Naive thymus-derived CD4-positive, alpha-beta T cell (primary cell): ENCODE data around the gene DUSP6. TPM values are rescaled to one million over a fixed set of nuclear protein-coding genes. Genes with fewer than 3 reads are reported as not detected.

Source experiments
- ATAC-seq: fragments of 150-1000 bp; cut with Tn5 transposase; 2 replicates; pipeline ENCODE4 v1.10.0; 2021; ENCODE audit warnings: mild to moderate bottlenecking, moderate library complexity
- CTCF ChIA-PET: fragments of 350-600 bp; sonication (Branson Sonifier 250); formaldehyde crosslinking; loops from one replicate; lab custom pipeline; 2021; ENCODE audit warnings: antibody characterized with exemption; lab: Charles Lee
- POLR2A ChIA-PET: fragments of 350-600 bp; sonication (Branson Sonifier 250); formaldehyde crosslinking; loops from one replicate; lab custom pipeline; 2021; ENCODE audit warnings: antibody characterized with exemption, inconsistent platforms; lab: Charles Lee
- DNase-seq, 9 donors: peaks; one replicate each; pipeline versions ENCODE4 v3.0.0 to v3.0.0-alpha.2; 2020 to 2022; ENCODE audit warnings: mixed read lengths in 1 of 9
- H3K27ac ChIP-seq: one replicate; pipeline ENCODE4 v1.7.0; 2013; ENCODE audit warnings: mild to moderate bottlenecking, low read depth, low read length, moderate library complexity
- H3K27me3 ChIP-seq, 2 donors: one replicate each; pipeline ENCODE4 v1.7.0; 2013; ENCODE audit warnings: low read length in 2 of 2, mild to moderate bottlenecking in 2 of 2, moderate library complexity in 2 of 2; ENCODE audit not compliant: control insufficient read depth in 2 of 2, insufficient read depth in 2 of 2
- H3K36me3 ChIP-seq, 3 experiments: 1 replicate in 2 of 3; 2 replicates in 1 of 3; pipeline ENCODE4 v1.7.0; 2013; ENCODE audit warnings: low read length in 3 of 3, mild to moderate bottlenecking in 3 of 3, moderate library complexity in 1 of 3; ENCODE audit not compliant: insufficient read depth in 3 of 3, control insufficient read depth in 2 of 3
- H3K4me1 ChIP-seq, 2 donors: one replicate each; pipeline ENCODE4 v1.7.0; 2013; ENCODE audit warnings: low read length in 2 of 2, mild to moderate bottlenecking in 2 of 2, moderate library complexity in 1 of 2; ENCODE audit not compliant: control insufficient read depth in 2 of 2, insufficient read depth in 2 of 2
- H3K4me3 ChIP-seq: 2 replicates; pipeline ENCODE4 v1.7.0; 2013; ENCODE audit warnings: mild to moderate bottlenecking, low read length
- H3K9me3 ChIP-seq, 3 experiments: 1 replicate in 2 of 3; 2 replicates in 1 of 3; pipeline ENCODE4 v1.7.0; 2013; ENCODE audit warnings: low read length in 3 of 3; ENCODE audit not compliant: control insufficient read depth in 2 of 3
- H3K27ac Mint-ChIP-seq, 9 donors: one replicate each; pipeline ENCODE4 v1.8.0; 2020 to 2022; ENCODE audit warnings: mixed read lengths in 9 of 9, mild to moderate bottlenecking in 8 of 9, moderate library complexity in 5 of 9, inconsistent platforms in 2 of 9
- H3K27me3 Mint-ChIP-seq, 5 donors: one replicate each; pipeline ENCODE4 v1.8.0; 2021 to 2022; ENCODE audit warnings: mixed read lengths in 5 of 5, mild to moderate bottlenecking in 1 of 5
- H3K36me3 Mint-ChIP-seq, 5 donors: one replicate each; pipeline ENCODE4 v1.8.0; 2020 to 2022; ENCODE audit warnings: mixed read lengths in 5 of 5, mild to moderate bottlenecking in 3 of 5, inconsistent platforms in 1 of 5
- H3K4me1 Mint-ChIP-seq, 7 donors: one replicate each; pipeline ENCODE4 v1.8.0; 2020 to 2022; ENCODE audit warnings: mixed read lengths in 7 of 7, mild to moderate bottlenecking in 3 of 7, inconsistent platforms in 1 of 7
- H3K4me3 Mint-ChIP-seq, 10 donors: one replicate each; pipeline ENCODE4 v1.8.0; 2020 to 2022; ENCODE audit warnings: mild to moderate bottlenecking in 10 of 10, mixed read lengths in 10 of 10, moderate library complexity in 6 of 10, inconsistent platforms in 2 of 10
- H3K9me3 Mint-ChIP-seq, 11 donors: one replicate each; pipeline ENCODE4 v1.8.0; 2020 to 2022; ENCODE audit warnings: mixed read lengths in 11 of 11, mild to moderate bottlenecking in 4 of 11, inconsistent platforms in 1 of 11, moderate library complexity in 1 of 11
- intact Hi-C, 2 donors: fragments of 100-400 bp; cut with micrococcal nuclease; formaldehyde crosslinking; loops; one replicate each; pipeline ENCODE4 v1.15.1; 2023
- polyA plus RNA-seq, 2 donors: library from polyadenylated mRNA; unstranded; fragments of 300-500 nt; fragmentation: Illumina TruSeq; gene quantifications; one replicate each; pipeline ENCODE4 v1.2.3, GENCODE V29; 2021
- total RNA-seq, 6 experiments: library from RNA in 5 of 6; stranded (reverse) in 5 of 6; gene quantifications; 1 replicate in 5 of 6; 2 replicates in 1 of 6; pipeline ENCODE4 v1.2.3 and lab custom pipeline; 2021 to 2026

The DUSP6 gene
- total and polyA plus RNA-seq, 7 experiments from 2014 or later, result 0.45 to 225 (median 2.8) TPM

GRCh38 chr12:89350260-89350629 lies 2.1 kb downstream of the DUSP6 start:
- Histone ChIP-seq H3K4me1 (peaks cover 35 to 45% of the 10 kb centered on the region in 2 donors), H3K27ac (no peak overlapping the region), H3K27me3 (no peaks in the 10 kb centered on the region), H3K36me3 (no peaks in the 10 kb centered on the region), H3K9me3 (no peaks in the 10 kb centered on the region), H3K4me3 (peak overlapping the region; percentile 68)
- peak overlapping the region in 3 of 9 donors; percentile 67 to 97 (median 71) for H3K27ac Mint-ChIP-seq
- ChIA-PET CTCF (no interaction called here), POLR2A (interaction anchor here (0.8 kb wide), 1 partner anchor 121 kb away, joined by 3 read pairs; no protein-coding TSS in a partner anchor)
- intact Hi-C loops, result loop anchor here (5.0 kb wide), 1 partner anchor 512 kb away; no protein-coding TSS in a partner anchor
- ATAC-seq (no peak), DNase-seq (peak in 1 of 9 donors; percentile 8)
- H3K4me1 Mint-ChIP-seq, result peaks cover 33 to 69% (median 57%) of the 10 kb centered on the region in 7 donors
- H3K9me3 Mint-ChIP-seq, result peaks cover 0 to 2% (median 0%) of the 10 kb centered on the region in 11 donors
- peak overlapping the region; percentile 88 to 98 (median 90) for H3K4me3 Mint-ChIP-seq
- peaks cover 0 to 37% (median 0%) of the 10 kb centered on the region in 5 donors for H3K36me3 Mint-ChIP-seq
- peaks cover 0 to 4% (median 0%) of the 10 kb centered on the region in 5 donors for H3K27me3 Mint-ChIP-seq

GRCh38 chr12:89349814-89350213 lies 2.5 kb downstream of the DUSP6 start:
- Histone ChIP-seq H3K27me3 (no peaks in the 10 kb centered on the region), H3K36me3 (no peaks in the 10 kb centered on the region), H3K27ac (no peak overlapping the region), H3K4me1 (peaks cover 31 to 47% of the 10 kb centered on the region in 2 donors), H3K9me3 (no peaks in the 10 kb centered on the region), H3K4me3 (no peak overlapping the region)
- H3K27ac Mint-ChIP-seq, result peak overlapping the region in 2 of 9 donors; percentile 31 to 97
- peaks cover 0 to 2% (median 0%) of the 10 kb centered on the region in 11 donors for H3K9me3 Mint-ChIP-seq
- ATAC-seq (no peak), DNase-seq (no peak)
- peaks cover 32 to 67% (median 53%) of the 10 kb centered on the region in 7 donors for H3K4me1 Mint-ChIP-seq
- H3K27me3 Mint-ChIP-seq, result peaks cover 0 to 4% (median 0%) of the 10 kb centered on the region in 5 donors
- H3K4me3 Mint-ChIP-seq, result peak overlapping the region in 5 of 10 donors; percentile 3 to 98 (median 89)
- ChIA-PET CTCF (no interaction called here), POLR2A (interaction anchor here (0.8 to 0.9 kb wide), 2 partner anchors 99 to 121 kb away, joined by 3 read pairs; no protein-coding TSS in a partner anchor)
- H3K36me3 Mint-ChIP-seq, result peaks cover 0 to 37% (median 0%) of the 10 kb centered on the region in 5 donors
- intact Hi-C loops, result loop anchor here (5.0 kb wide), 1 partner anchor 512 kb away; no protein-coding TSS in a partner anchor

GRCh38 chr12:89348894-89349699 lies 3.2 kb downstream of the DUSP6 start:
- H3K27ac Mint-ChIP-seq, result peak overlapping the region in 1 of 9 donors; percentile 97
- H3K27me3 Mint-ChIP-seq, result peaks cover 0 to 4% (median 0%) of the 10 kb centered on the region in 5 donors
- H3K4me1 ChIP-seq, result peaks cover 26 to 43% of the 10 kb centered on the region in 2 donors
- H3K4me3 Mint-ChIP-seq, result peak overlapping the region in 2 of 10 donors; percentile 88 to 98
- H3K4me1 Mint-ChIP-seq, result peaks cover 32 to 67% (median 48%) of the 10 kb centered on the region in 7 donors
- POLR2A ChIA-PET, result interaction anchor here (0.8 to 0.9 kb wide), 2 partner anchors 99 to 120 kb away, joined by 3 read pairs; no protein-coding TSS in a partner anchor
- CTCF ChIA-PET, result no interaction called here
- no peak overlapping the region for H3K4me3 ChIP-seq
- peaks cover 0 to 2% (median 0%) of the 10 kb centered on the region in 11 donors for H3K9me3 Mint-ChIP-seq
- peaks cover 0 to 39% (median 0%) of the 10 kb centered on the region in 5 donors for H3K36me3 Mint-ChIP-seq
- ATAC-seq (no peak), DNase-seq (no peak)
- H3K27me3 ChIP-seq, result no peaks in the 10 kb centered on the region
- intact Hi-C loops, result no loop called here
- H3K9me3 ChIP-seq, result no peaks in the 10 kb centered on the region
- H3K27ac ChIP-seq, result no peak overlapping the region
- no peaks in the 10 kb centered on the region for H3K36me3 ChIP-seq

- Mint-ChIP-seq H3K4me3 (peak overlapping the region in 1 of 10 donors; percentile 98), H3K36me3 (peaks cover 0 to 47% (median 0%) of the 10 kb centered on the region in 5 donors)
- no peaks in the 10 kb centered on the region for H3K9me3 ChIP-seq
Observed at GRCh38 chr12:89347325-89347829, 4.9 kb downstream of the DUSP6 start.

GRCh38 chr12:89346741-89347324 lies 5.5 kb downstream of the DUSP6 start:
- Mint-ChIP-seq H3K36me3 (peaks cover 0 to 47% (median 0%) of the 10 kb centered on the region in 5 donors), H3K27ac (peak overlapping the region in 1 of 9 donors; percentile 83), H3K27me3 (no peaks in the 10 kb centered on the region), H3K4me1 (peaks cover 24 to 64% (median 36%) of the 10 kb centered on the region in 7 donors), H3K9me3 (peaks cover 0 to 3% (median 0%) of the 10 kb centered on the region in 11 donors), H3K4me3 (peak overlapping the region in 9 of 10 donors; percentile 1 to 98 (median 38))
- ChIA-PET CTCF (interaction anchor here (1.0 kb wide), 1 partner anchor 327 kb away, joined by 3 read pairs; no protein-coding TSS in a partner anchor), POLR2A (interaction anchor here (1.2 kb wide), 1 partner anchor 8 kb away, joined by 3 read pairs; no protein-coding TSS in a partner anchor)
- Histone ChIP-seq H3K27ac (no peak overlapping the region), H3K27me3 (no peaks in the 10 kb centered on the region), H3K36me3 (no peaks in the 10 kb centered on the region), H3K9me3 (no peaks in the 10 kb centered on the region), H3K4me3 (peak overlapping the region; percentile 4), H3K4me1 (peaks cover 26 to 43% of the 10 kb centered on the region in 2 donors)
- intact Hi-C loops, result loop anchor here in 1 of 2 donors (1.0 kb wide), 2 partner anchors 13 to 102 kb away; no protein-coding TSS in a partner anchor
- DNase-seq, result no peak
- peak; percentile 24 for ATAC-seq

More at GRCh38 chr12:89347325-89347829, 4.9 kb downstream of the DUSP6 start:
- DNase-seq (no peak), ATAC-seq (no peak)
- Mint-ChIP-seq H3K27ac (peak overlapping the region in 1 of 9 donors; percentile 83), H3K9me3 (peaks cover 0 to 3% (median 0%) of the 10 kb centered on the region in 11 donors), H3K27me3 (peaks cover 0 to 2% (median 0%) of the 10 kb centered on the region in 5 donors), H3K4me1 (peaks cover 30 to 66% (median 39%) of the 10 kb centered on the region in 7 donors)
- intact Hi-C loops, result no loop called here
- H3K4me3 ChIP-seq, result no peak overlapping the region
- H3K27me3 ChIP-seq, result no peaks in the 10 kb centered on the region
- H3K36me3 ChIP-seq, result no peaks in the 10 kb centered on the region
- ChIA-PET CTCF (interaction anchor here (1.0 kb wide), 1 partner anchor 328 kb away, joined by 3 read pairs; no protein-coding TSS in a partner anchor), POLR2A (interaction anchor here (0.8 kb wide), 1 partner anchor 9 kb away, joined by 4 read pairs; no protein-coding TSS in a partner anchor)
- peaks cover 26 to 43% of the 10 kb centered on the region in 2 donors for H3K4me1 ChIP-seq
- H3K27ac ChIP-seq, result no peak overlapping the region
